Psoas muscle (tissue), 8 donors: Measurements from ENCODE around the gene CYYR1. TPM values are rescaled to one million over a fixed set of nuclear protein-coding genes. Genes with fewer than 3 reads are reported as not detected.
A peak's percentile ranks its signal among the peaks of the same experiment; 100 is the strongest.

Experiments
- ATAC-seq, 4 donors: fragments of 200-7000 bp; cut with Tn5 transposase; one replicate each; pipeline ENCODE4 v1.9.1; 2020; ENCODE audit warnings: moderate library complexity in 3 of 4, mild to moderate bottlenecking in 2 of 4
- DNase-seq, 2 donors: peaks; one replicate each; pipeline ENCODE4 v3.0.0-alpha.2; 2020
- H3K27ac ChIP-seq: fragments of 200-600 bp; one replicate; pipeline ENCODE4 v1.8.0; 2022
- H3K27me3 ChIP-seq, 3 donors: fragments of 200-600 bp in 1 of 3; one replicate each; pipeline versions ENCODE4 v1.6.1 to v1.8.0; 2013 to 2022; ENCODE audit warnings: low read length in 2 of 3, mild to moderate bottlenecking in 2 of 3, moderate library complexity in 1 of 3; ENCODE audit not compliant: insufficient read depth in 3 of 3
- H3K36me3 ChIP-seq, 2 donors: fragments of 200-600 bp in 1 of 2; one replicate each; pipeline versions ENCODE4 v1.6.1 to v1.8.0; 2013 to 2022; ENCODE audit warnings: low read depth in 1 of 2, mild to moderate bottlenecking in 1 of 2, moderate library complexity in 1 of 2; ENCODE audit not compliant: insufficient read depth in 1 of 2
- H3K4me1 ChIP-seq: fragments of 200-600 bp; one replicate; pipeline ENCODE4 v1.8.0; 2022
- H3K4me3 ChIP-seq: fragments of 200-600 bp; one replicate; pipeline ENCODE4 v1.8.0; 2022; ENCODE audit warnings: mild to moderate bottlenecking
- H3K9me3 ChIP-seq: fragments of 200-600 bp; one replicate; pipeline ENCODE4 v1.8.0; 2022
- WGBS, 3 donors: extraction: QIAGEN DNeasy Blood & Tissue Kit; methylation state at CpG; one replicate each; pipeline versions ENCODE4 v1.1.6 to v1.1.7; 2013; 5-methylcytosine and 5-hydroxymethylcytosine counted together
- intact Hi-C, 2 donors: fragments of 100-400 bp; cut with DNase I; formaldehyde crosslinking; loops; one replicate each; pipeline versions ENCODE4 v1.11.0 to v1.14.2; 2022
- polyA plus RNA-seq, 3 donors: library from polyadenylated mRNA; stranded (reverse); fragments of 200-250 nt; gene quantifications; one replicate each; pipeline ENCODE4 v1.2.3, GENCODE V29; 2013
- total RNA-seq, 4 donors: library from RNA; stranded (reverse); fragmentation: NEBNext Ultra II Directional in 2 of 4; extraction: Animal tissue kit (Norgen Biotek cat#: 25700) in 2 of 4; gene quantifications; one replicate each; pipeline versions ENCODE4 v1.2.1 to v1.2.4, GENCODE V29; 2021 to 2023
- TF ChIP-seq, protein P1 (sequence below): fragments of 200-600 bp; IDR thresholded peaks from one replicate; pipeline ENCODE4 v1.8.0; 2022; ENCODE audit warnings: antibody characterized with exemption
- donor health status: healthy with polysubstance abuse.
- donor health status: DM: no; HTN: no; CAD: no; lungs with moderate emphysema.
- donor health status: Bipolar disorder and iron deficiency.
- donor health status: healthy.
- donor health status: DM: yes; HTN: yes; CAD: no.
- donor health status: DM: no; HTN: no; CAD: no.
- donor health status: DM: no; HTN: no; CAD: no.
- donor health status: DM: yes; HTN: yes; CAD: no.

CYYR1 gene
- total and polyA plus RNA-seq, 7 donors, result 7.1 to 20.4 (median 8.5) TPM

DNA sequence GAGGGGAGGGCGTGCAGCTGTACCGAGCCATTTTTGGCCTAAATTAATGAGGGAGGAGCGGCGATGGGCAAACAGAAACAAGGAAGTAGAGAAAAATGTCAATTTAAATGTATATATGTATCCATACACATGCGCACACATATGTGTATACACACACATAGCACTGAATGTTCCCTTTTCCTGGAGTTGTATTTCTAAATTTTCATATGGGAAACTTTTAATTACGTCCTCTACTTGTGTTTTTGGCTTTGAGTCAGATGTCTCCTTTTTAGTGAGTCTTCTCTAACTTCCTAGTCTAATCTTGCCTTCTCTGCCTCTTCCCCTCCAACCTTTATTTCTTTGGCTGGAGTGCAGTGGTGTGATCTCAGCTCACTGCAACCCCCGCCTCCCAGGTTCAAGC, 15.4 kb upstream of the CYYR1 start:
- intact Hi-C loops, result no loop called here
- ATAC-seq (no peak), DNase-seq (no peak)
- WGBS, 3 donors, result 84 to 90% (median 84%) methylated on average over 7 of the region's 7 CpGs
- H3K27ac ChIP-seq, result no peak overlapping the region
- H3K4me1 ChIP-seq, result no peaks in the 10 kb centered on the region
- TF ChIP-seq, protein P1, sequence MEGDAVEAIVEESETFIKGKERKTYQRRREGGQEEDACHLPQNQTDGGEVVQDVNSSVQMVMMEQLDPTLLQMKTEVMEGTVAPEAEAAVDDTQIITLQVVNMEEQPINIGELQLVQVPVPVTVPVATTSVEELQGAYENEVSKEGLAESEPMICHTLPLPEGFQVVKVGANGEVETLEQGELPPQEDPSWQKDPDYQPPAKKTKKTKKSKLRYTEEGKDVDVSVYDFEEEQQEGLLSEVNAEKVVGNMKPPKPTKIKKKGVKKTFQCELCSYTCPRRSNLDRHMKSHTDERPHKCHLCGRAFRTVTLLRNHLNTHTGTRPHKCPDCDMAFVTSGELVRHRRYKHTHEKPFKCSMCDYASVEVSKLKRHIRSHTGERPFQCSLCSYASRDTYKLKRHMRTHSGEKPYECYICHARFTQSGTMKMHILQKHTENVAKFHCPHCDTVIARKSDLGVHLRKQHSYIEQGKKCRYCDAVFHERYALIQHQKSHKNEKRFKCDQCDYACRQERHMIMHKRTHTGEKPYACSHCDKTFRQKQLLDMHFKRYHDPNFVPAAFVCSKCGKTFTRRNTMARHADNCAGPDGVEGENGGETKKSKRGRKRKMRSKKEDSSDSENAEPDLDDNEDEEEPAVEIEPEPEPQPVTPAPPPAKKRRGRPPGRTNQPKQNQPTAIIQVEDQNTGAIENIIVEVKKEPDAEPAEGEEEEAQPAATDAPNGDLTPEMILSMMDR, result no peak
- no peaks in the 10 kb centered on the region for H3K27me3 ChIP-seq
- H3K9me3 ChIP-seq, result no peaks in the 10 kb centered on the region
- H3K36me3 ChIP-seq, result no peaks in the 10 kb centered on the region
- no peak overlapping the region for H3K4me3 ChIP-seq

DNA sequence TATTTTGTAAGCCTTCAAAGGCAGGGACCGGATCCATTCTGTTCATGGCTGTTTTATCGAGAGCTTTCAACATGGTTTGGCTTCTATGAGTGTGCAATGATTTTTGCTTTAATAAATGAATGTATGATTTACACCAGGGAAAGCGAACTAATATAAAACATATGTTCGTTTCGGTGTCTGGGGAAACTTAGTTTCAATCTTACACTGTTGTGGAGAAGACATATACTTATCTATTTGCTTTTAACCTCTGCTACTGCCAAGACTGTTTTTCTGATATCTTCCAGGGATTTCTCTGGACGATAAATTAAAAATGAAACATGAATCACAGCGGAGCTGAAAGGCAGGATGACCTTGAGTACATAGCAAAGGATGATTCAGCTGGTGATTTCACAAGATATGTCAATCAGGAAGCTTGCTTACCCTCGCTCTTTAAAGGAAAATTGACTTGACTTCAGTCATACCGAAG, 14.7 kb upstream of the CYYR1 start:
- no peak overlapping the region for H3K4me3 ChIP-seq
- peak in 1 of 4 donors; percentile 45 for ATAC-seq
- no peak for DNase-seq
- no peaks in the 10 kb centered on the region for H3K36me3 ChIP-seq
- H3K9me3 ChIP-seq, result no peaks in the 10 kb centered on the region
- WGBS, 3 donors, result 72 to 74% (median 74%) methylated on average over 9 of the region's 9 CpGs
- TF ChIP-seq, protein P1, result no peak
- no peaks in the 10 kb centered on the region for H3K27me3 ChIP-seq
- no peaks in the 10 kb centered on the region for H3K4me1 ChIP-seq
- intact Hi-C loops, result no loop called here
- no peak overlapping the region for H3K27ac ChIP-seq

GRCh38 chr21:26583769-26584168, 10.7 kb upstream of the CYYR1 start:
- TF ChIP-seq, protein P1, result no peak
- no peak overlapping the region for H3K27ac ChIP-seq
- ATAC-seq, result no peak
- H3K4me1 ChIP-seq, result no peaks in the 10 kb centered on the region
- H3K36me3 ChIP-seq, result no peaks in the 10 kb centered on the region
- intact Hi-C loops, result no loop called here
- DNase-seq, result no peak
- peak overlapping the region; percentile 16 for H3K4me3 ChIP-seq
- H3K27me3 ChIP-seq, result no peaks in the 10 kb centered on the region
- WGBS, 3 donors, result 58 to 66% (median 65%) methylated on average over 3 of the region's 3 CpGs
- H3K9me3 ChIP-seq, result no peaks in the 10 kb centered on the region

GRCh38 chr21:26581818-26582217, 8.7 kb upstream of the CYYR1 start:
- TF ChIP-seq, protein P1, result no peak
- H3K4me1 ChIP-seq, result no peaks in the 10 kb centered on the region
- no peaks in the 10 kb centered on the region for H3K27me3 ChIP-seq
- DNase-seq, result no peak
- no peak for ATAC-seq
- H3K36me3 ChIP-seq, result no peaks in the 10 kb centered on the region
- H3K4me3 ChIP-seq, result no peak overlapping the region
- H3K9me3 ChIP-seq, result no peaks in the 10 kb centered on the region
- intact Hi-C loops, result no loop called here
- 94 to 96% (median 95%) methylated on average over 1 of the region's 1 CpG for WGBS, 3 donors
- H3K27ac ChIP-seq, result no peak overlapping the region

GRCh38 chr21:26572076-26572701, 897 bp downstream of the CYYR1 start:
- Histone ChIP-seq H3K4me3 (peak overlapping the region; percentile 63), H3K27me3 (peaks cover 0 to 3% (median 2%) of the 10 kb centered on the region in 3 donors), H3K4me1 (no peaks in the 10 kb centered on the region), H3K9me3 (no peaks in the 10 kb centered on the region), H3K36me3 (no peaks in the 10 kb centered on the region), H3K27ac (peak overlapping the region; percentile 56)
- TF ChIP-seq, protein P1, result no peak
- 25 to 29% (median 26%) methylated on average over 11 of the region's 11 CpGs for WGBS, 3 donors
- DNase-seq (no peak), ATAC-seq (no peak)
- intact Hi-C loops, result no loop called here
